Nephron (organoid): ENCODE data around the gene TEF.

Experiments
- H3K27ac Mint-ChIP-seq, 3 experiments: 2 replicates each; pipeline ENCODE4 v1.8.0; 2020; ENCODE audit warnings: mixed read lengths in 3 of 3, mild to moderate bottlenecking in 2 of 3, moderate library complexity in 1 of 3
- H3K27me3 Mint-ChIP-seq: 2 replicates; pipeline ENCODE4 v1.8.0; 2021; ENCODE audit warnings: low read depth, mild to moderate bottlenecking, moderate library complexity, mixed read lengths
- H3K36me3 Mint-ChIP-seq: 2 replicates; pipeline ENCODE4 v1.8.0; 2020; ENCODE audit warnings: low read depth, mixed read lengths
- H3K4me1 Mint-ChIP-seq: 2 replicates; pipeline ENCODE4 v1.8.0; 2020; ENCODE audit warnings: mixed read lengths
- H3K4me3 Mint-ChIP-seq, 3 experiments: 2 replicates each; pipeline ENCODE4 v1.8.0; 2020; ENCODE audit warnings: mild to moderate bottlenecking in 3 of 3, mixed read lengths in 3 of 3, moderate library complexity in 2 of 3
- H3K9me3 Mint-ChIP-seq: 2 replicates; pipeline ENCODE4 v1.8.0; 2020; ENCODE audit warnings: mixed read lengths
- TF ChIP-seq, protein P1 (sequence below), 3 experiments: fragments of 200-600 bp; sonication (generic); IDR thresholded peaks; one replicate each; pipeline ENCODE4 v1.5.0; 2021; ENCODE audit warnings: antibody characterized with exemption in 3 of 3; ENCODE audit not compliant: unreplicated experiment in 3 of 3

The TEF gene

DNA sequence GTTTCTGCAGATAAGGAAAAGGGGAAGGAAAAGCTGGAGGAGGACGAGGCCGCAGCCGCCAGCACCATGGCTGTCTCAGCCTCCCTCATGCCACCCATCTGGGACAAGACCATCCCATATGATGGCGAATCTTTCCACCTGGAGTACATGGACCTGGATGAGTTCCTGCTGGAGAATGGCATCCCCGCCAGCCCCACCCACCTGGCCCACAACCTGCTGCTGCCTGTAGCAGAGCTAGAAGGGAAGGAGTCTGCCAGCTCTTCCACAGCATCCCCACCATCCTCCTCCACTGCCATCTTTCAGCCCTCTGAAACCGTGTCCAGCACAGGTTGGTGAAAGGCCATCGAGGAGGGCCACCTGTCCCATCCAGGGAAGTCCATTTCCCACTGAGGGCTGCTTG is 5.6 kb downstream of the TEF start:
- no peaks in the 10 kb centered on the region for H3K9me3 Mint-ChIP-seq
- H3K27me3 Mint-ChIP-seq, result no peaks in the 10 kb centered on the region
- TF ChIP-seq, protein P1, sequence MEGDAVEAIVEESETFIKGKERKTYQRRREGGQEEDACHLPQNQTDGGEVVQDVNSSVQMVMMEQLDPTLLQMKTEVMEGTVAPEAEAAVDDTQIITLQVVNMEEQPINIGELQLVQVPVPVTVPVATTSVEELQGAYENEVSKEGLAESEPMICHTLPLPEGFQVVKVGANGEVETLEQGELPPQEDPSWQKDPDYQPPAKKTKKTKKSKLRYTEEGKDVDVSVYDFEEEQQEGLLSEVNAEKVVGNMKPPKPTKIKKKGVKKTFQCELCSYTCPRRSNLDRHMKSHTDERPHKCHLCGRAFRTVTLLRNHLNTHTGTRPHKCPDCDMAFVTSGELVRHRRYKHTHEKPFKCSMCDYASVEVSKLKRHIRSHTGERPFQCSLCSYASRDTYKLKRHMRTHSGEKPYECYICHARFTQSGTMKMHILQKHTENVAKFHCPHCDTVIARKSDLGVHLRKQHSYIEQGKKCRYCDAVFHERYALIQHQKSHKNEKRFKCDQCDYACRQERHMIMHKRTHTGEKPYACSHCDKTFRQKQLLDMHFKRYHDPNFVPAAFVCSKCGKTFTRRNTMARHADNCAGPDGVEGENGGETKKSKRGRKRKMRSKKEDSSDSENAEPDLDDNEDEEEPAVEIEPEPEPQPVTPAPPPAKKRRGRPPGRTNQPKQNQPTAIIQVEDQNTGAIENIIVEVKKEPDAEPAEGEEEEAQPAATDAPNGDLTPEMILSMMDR (IDR thresholded peaks at IDR 0.05; ENCODE audit: unreplicated experiment in 3 of 3), result no peak
- no peak overlapping the region for H3K4me3 Mint-ChIP-seq
- peaks cover 19% of the 10 kb centered on the region for H3K36me3 Mint-ChIP-seq
- H3K27ac Mint-ChIP-seq, result no peak overlapping the region
- peaks cover 13% of the 10 kb centered on the region for H3K4me1 Mint-ChIP-seq

DNA sequence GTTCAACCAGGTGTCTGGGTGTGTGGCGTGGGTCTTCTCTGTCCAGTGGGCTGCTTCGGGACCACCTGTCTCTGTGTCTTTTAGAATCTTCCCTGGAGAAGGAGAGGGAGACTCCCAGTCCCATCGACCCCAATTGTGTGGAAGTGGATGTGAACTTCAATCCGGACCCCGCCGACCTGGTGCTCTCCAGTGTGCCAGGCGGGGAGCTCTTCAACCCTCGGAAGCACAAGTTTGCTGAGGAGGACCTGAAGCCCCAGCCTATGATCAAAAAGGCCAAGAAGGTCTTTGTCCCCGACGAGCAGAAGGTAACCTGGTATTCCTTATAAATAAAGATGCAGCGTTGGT is 12.2 kb downstream of the TEF start:
- Mint-ChIP-seq H3K4me3 (no peak overlapping the region), H3K27me3 (no peaks in the 10 kb centered on the region), H3K36me3 (peaks cover 33% of the 10 kb centered on the region), H3K4me1 (peaks cover 5% of the 10 kb centered on the region), H3K9me3 (no peaks in the 10 kb centered on the region), H3K27ac (peak overlapping the region in 1 of 3 experiments; percentile 13)
- TF ChIP-seq, protein P1 (IDR thresholded peaks at IDR 0.05; ENCODE audit: unreplicated experiment in 3 of 3), result no peak

DNA sequence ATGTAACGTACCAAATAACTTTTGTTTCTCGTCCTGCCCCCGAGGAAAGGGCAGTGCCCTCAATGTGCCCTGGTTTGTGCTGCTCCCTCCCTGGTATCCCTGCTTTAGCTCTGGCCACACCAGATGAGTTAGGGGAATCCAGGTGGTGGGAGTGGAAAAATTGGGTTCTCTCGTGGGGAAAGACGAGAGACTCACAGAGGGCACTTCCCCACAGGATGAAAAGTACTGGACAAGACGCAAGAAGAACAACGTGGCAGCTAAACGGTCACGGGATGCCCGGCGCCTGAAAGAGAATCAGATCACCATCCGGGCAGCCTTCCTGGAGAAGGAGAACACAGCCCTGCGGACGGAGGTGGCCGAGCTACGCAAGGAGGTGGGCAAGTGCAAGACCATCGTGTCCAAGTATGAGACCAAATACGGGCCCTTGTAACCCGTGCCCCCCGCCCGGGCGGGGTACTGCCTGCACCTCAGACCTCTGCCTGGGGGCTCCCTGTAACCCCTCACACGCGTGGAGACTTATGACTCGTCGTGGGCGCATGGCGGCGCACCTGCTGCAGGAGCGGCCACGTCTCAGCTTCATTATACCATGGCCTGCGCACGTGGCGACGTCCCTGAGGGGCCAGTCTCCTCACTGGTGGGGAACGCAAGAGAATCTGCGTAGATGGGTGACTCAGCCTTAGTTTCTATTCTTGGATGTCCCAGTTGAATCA is 13.9 kb downstream of the TEF start:
- Mint-ChIP-seq H3K36me3 (peaks cover 23% of the 10 kb centered on the region), H3K4me3 (no peak overlapping the region)

DNA sequence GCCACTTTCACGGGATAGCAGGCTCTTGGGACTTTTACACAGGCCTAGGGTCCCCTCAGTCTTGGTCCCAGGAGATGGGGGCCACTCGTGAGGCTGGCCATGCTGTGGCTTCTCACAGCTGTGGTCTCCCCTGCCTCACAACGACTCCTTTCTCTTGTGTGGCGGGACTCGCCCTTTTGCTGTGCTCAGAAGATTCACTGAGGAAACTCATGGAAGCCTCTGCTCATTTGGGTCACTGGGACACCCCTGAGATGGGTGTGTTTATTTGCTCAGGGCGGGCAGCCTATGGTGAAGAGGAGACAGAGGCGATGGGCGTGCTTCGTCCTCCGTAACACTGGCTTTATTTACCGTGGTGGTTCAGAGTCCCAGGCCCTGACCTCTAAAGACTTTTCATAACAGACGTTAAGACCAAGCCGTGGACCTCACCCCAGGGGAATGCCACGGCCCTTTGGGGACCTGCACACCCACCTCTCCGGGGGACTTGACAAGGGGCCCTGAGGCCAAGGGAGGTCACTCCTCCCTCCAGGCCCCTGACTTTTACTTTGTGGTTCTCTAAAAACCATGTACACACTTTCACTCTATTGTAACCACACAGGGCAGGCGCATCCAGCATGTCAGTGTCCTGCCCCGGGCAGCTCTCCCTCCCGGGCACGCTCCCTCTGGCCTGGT is 15.5 kb downstream of the TEF start:
- no peak overlapping the region for H3K27ac Mint-ChIP-seq

More for the DNA sequence above, 13.9 kb downstream of the TEF start:
- Mint-ChIP-seq H3K27ac (no peak overlapping the region), H3K27me3 (no peaks in the 10 kb centered on the region), H3K4me1 (peaks cover 5% of the 10 kb centered on the region), H3K9me3 (no peaks in the 10 kb centered on the region)
- TF ChIP-seq, protein P1 (IDR thresholded peaks at IDR 0.05; ENCODE audit: unreplicated experiment in 3 of 3), result no peak

DNA sequence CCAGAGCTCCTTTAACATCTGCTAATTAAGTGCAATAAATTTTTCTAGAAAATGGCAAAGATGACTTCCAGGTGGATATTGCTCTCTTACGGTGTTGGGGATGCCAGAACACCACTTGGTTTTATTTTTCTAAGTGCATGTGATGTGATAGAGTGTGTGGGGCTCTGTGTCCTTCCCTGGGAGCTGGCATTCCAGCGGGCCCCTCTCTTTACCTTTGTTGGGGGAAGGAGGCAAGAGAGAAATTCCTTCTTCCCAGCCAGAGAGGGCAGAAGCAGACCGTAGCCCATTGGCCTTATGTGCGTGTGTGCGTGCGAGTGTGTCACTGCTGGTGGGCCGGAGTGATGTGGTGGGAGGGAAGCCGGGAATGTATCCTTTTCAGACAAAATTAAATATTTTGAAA is 17.2 kb downstream of the TEF start:
- Mint-ChIP-seq H3K4me3 (no peak overlapping the region), H3K27ac (peak overlapping the region in 1 of 3 experiments; percentile 50), H3K9me3 (no peaks in the 10 kb centered on the region), H3K4me1 (peaks cover 17% of the 10 kb centered on the region), H3K36me3 (peaks cover 18% of the 10 kb centered on the region), H3K27me3 (peaks cover 3% of the 10 kb centered on the region)
- TF ChIP-seq, protein P1 (IDR thresholded peaks at IDR 0.05; ENCODE audit: unreplicated experiment in 3 of 3), result no peak

More for the DNA sequence above, 15.5 kb downstream of the TEF start:
- H3K27me3 Mint-ChIP-seq, result no peaks in the 10 kb centered on the region
- H3K9me3 Mint-ChIP-seq, result no peaks in the 10 kb centered on the region
- TF ChIP-seq, protein P1 (IDR thresholded peaks at IDR 0.05; ENCODE audit: unreplicated experiment in 3 of 3), result no peak
- peaks cover 11% of the 10 kb centered on the region for H3K4me1 Mint-ChIP-seq
- no peak overlapping the region for H3K4me3 Mint-ChIP-seq
- peaks cover 18% of the 10 kb centered on the region for H3K36me3 Mint-ChIP-seq
